ENCODE data around the gene KLC4. TPM values are rescaled to one million over a fixed set of nuclear protein-coding genes. Genes with fewer than 3 reads are reported as not detected.
A peak's percentile ranks its signal among the peaks of the same experiment; 100 is the strongest.

Gene KLC4
- 9.6 and 10.1 TPM in 2 replicates for total RNA-seq (2014; rRNA removed; shearing (Covaris generic))
- polyA plus RNA-seq (2014; cell fraction: nucleus; rRNA removed), result 11.8 and 12.9 TPM in 2 replicates

- DNase-seq (ENCODE audit: extremely low read depth, low read depth), result peak; percentile 97
Measured at GRCh38 chr6:43059168-43060033, at the start of gene KLC4, which contains the start of gene MRPL2. TSS of gene KLC4 (plus strand) at chr6:43059631. CDS start at chr6:43061336, 1,705 bp downstream. TSS of gene MRPL2 (minus strand) at chr6:43059434. CDS start at chr6:43059381, 53 bp downstream.

DNA sequence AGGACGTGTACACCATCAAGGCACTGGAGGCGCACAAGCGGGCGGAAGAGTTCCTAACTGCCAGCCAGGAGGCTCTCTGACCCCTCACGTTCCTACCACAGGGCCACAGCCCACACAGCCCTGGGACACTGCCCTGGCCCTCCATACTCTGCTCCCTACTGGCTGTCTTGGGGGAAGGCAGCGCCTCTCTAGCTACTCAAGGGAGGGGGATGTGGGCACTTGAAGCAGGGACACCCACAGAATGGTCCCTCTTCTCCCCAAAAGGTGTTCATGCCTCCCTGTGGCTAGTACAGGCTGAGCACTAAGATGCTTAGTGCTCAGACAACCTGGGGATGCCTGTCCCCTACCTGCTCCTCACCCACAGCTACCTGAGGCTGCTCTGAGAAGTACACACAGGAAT is 48.2 kb upstream of the KLC4 start:
- DNase-seq (ENCODE audit: extremely low read depth, low read depth), result no peak

DNA sequence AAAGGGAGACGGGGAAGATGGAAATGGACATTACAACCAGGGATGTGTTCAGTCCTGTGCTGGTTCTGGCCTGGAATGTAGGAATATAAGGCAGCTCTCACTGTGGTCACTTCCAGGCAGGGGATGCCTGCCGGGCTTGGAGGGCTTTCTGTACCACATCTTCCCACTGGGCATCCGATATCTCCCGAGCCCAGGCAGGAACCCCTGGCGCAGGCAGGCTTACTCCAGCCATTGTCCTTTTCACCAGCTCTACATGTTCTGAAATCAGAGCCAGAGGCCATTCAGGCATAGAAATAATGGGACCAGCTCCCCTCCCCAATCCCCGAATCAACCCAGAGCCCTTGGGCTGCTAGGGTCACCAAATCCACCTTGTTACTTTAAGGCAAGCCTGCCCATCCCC is 47.1 kb upstream of the KLC4 start:
- no peak for DNase-seq (ENCODE audit: extremely low read depth, low read depth)

DNA sequence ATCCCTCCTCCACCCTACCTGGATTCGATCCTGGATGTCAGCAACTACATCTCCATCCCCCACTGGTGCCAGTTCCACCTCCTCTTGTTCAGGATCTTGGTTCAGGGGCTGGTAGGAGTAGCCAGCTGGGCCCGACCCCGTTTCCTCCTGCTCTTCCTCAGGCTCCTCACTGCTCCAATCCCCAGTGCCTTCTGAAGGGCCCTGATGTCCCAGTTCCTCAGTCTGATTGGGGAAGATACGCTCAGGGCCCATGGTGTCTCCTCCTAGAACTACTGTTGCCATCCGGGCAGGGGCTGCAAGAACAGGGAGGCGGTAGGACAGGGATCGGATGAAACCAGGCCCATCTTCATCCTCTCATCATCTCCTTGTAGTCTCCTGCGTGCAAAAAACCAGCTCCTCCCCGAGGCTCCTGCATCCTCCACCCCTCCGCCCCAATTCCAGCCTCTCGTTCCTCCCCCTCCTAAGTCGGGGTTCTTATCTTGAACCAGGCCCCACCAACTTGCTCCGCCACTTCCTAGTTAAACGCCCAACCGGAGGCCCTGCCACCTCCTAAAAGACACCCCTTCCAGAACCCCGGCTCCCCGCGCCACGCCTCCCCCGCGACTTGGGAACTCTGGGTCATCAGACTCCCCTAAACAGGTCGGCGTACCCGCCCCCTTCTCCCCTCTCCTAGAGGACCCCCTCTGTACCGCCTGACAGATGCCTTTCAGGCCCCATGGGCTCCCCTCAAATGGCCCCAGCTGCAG is 46.2 kb upstream of the KLC4 start:
- DNase-seq (ENCODE audit: extremely low read depth, low read depth), result no peak

GRCh38 chr6:43013843-43014433 is 45.5 kb upstream of the KLC4 start, which contains the start of the genes KLHDC3 and MEA1:
TSS of gene KLHDC3 (plus strand) at chr6:43014249. CDS start at chr6:43017193, 2,944 bp downstream.
TSS of gene MEA1 (minus strand) at chr6:43013946. CDS start at chr6:43013813, 133 bp downstream.
- DNase-seq (ENCODE audit: extremely low read depth, low read depth), result peak; percentile 99

DNA sequence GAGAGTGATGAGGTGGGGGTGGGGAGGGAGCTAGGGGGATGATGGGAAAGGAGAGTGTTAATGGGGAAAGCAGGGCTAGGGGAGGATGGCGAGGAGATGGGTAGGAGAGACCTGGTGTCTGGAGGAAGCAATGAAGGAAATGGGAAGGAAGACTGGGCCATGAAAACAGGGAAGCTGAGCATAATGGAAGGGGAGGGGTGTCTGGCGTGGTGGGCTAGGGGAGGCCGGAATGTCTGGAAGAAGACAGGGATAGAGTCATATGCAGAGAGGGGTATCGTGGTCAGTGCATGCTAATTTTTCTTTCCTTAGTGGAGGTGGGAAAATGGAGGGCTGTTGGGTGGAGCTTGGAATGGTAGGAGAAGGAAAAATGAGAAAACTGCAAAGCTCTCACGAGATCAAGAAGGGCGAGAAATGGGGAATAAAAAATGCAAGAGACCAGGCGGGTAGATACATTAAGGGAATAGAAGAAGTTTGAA is 45.0 kb upstream of the KLC4 start:
- no peak for DNase-seq (ENCODE audit: extremely low read depth, low read depth)

DNA sequence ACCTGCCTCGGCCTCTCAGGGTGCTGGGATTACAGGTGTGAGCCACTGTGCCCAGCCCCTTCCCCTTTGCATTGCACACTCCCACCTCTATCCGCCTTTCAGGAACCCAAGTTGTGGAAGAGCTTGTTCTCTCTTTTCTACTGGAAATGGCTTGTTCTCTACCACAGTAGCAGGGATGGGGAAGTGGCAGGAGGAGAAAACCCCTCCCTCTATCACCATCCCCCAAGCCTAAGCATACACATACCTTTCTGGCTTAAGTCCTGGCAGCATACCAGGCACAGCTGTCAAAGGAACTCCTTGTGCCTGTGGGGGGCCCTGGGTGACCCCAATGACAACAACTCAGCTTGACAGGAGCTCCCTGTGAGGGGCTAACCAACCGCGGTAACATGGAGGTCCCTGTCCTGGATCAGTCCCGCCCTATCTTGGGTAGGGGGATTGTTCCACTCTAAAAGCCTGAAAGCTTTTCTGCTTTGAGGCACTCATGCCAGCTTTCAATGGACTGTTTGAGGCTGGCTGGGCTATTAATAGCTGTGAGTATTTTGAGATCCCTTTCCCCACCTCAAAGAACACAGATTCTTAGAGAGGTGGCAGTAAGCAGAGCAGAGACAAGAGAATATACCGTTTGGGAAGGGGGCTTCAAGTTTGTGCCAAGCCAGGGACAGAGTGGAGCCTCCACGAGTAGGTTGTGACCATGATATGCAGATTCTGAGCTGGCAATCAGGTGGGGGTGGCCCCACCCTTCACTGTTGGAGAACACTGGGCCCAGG is 43.1 kb upstream of the KLC4 start:
- no peak for DNase-seq (ENCODE audit: extremely low read depth, low read depth)

DNA sequence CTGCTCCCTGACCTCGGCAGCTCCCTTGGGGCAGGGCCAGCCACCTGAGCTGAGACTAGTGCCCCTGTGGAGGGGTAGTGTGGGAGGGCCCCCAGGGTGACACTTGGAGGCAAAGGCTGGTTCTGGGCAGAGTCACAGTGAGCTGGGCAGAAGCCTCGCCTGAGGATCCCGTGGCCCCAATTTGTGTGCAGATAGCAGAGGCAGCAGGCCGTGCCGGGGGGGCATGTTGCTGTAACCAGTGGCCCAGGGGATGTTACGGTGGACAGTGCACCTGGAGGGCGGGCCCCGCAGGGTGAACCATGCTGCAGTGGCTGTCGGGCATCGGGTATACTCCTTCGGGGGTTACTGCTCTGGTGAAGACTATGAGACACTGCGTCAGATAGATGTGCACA is 42.5 kb upstream of the KLC4 start:
- no peak for DNase-seq (ENCODE audit: extremely low read depth, low read depth)

GRCh38 chr6:43019152-43019551 is 40.3 kb upstream of the KLC4 start:
- no peak for DNase-seq (ENCODE audit: extremely low read depth, low read depth)

GRCh38 chr6:43020052-43020705 is 39.3 kb upstream of the KLC4 start:
- no peak for DNase-seq (ENCODE audit: extremely low read depth, low read depth)

DNA sequence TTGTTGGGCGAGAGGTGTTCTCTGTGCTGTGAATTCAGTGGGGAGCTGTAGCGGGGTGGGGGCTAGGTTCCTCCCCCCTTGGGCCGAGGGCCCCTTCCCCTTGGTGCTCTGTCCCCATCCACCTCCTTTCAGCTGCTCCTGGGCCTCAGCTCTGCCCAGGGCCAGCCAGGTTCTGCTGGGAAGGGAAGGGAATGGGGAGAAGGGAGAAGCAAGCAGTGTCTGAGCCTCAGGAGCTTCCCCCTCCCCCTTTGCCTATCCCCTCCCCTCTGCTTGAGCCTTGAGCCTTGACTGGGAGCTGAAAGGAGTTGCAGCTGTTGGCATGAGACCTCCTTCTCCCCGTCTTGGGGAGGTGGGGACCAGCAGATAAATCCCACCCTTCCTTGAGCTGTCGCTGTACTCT is 38.6 kb upstream of the KLC4 start:
- no peak for DNase-seq (ENCODE audit: extremely low read depth, low read depth)

- peak; percentile 46 for DNase-seq (ENCODE audit: extremely low read depth, low read depth)
Measured at GRCh38 chr6:43021270-43022047, 38.0 kb upstream of the KLC4 start, which contains the start of gene RRP36. TSS of gene RRP36 (plus strand) at chr6:43021623. CDS start at chr6:43021655, 32 bp downstream.

- no peak for DNase-seq (ENCODE audit: extremely low read depth, low read depth)
Measured at GRCh38 chr6:43024436-43024835, 35.0 kb upstream of the KLC4 start.

- no peak for DNase-seq (ENCODE audit: extremely low read depth, low read depth)
Measured at GRCh38 chr6:43026365-43026764, 33.1 kb upstream of the KLC4 start.

DNA sequence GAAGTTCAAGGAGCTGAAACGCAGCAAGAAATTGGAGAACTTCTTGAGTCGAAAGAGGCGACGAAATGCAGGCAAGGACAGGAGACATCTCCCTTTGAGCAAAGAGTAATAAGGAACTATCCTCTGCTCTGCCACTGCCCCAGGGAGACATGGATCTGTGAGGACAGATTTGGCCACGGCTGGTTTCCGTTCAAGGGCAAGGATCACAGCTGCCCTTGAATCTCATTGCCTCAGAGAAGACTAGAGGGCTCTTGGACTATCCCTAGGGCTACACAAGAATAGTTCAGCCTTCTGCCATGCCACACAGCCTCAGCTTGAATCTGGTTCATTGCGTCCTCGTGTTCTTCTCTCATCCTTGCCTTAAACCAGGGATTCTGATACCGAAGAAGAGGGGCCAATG is 30.3 kb upstream of the KLC4 start:
- no peak for DNase-seq (ENCODE audit: extremely low read depth, low read depth)

DNA sequence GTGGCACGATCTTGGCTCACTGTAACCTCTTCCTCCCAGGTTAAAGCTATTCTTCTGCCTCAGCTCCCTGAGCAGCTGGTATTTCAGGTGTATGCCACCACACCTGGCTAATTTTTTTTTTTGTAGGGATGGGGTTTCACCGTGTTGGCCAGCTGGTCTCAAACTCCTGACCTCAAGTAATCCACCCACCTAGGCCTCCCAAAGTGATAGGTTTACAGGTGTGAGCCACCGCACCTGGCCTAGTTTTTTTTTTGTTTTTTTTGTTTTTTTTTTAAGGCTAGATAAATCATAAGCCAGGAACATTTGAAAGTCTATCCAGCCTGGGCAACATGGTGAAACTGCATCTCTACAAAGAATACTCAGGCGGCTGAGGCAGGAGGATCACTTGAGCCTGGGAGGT is 27.1 kb upstream of the KLC4 start:
- no peak for DNase-seq (ENCODE audit: extremely low read depth, low read depth)

GRCh38 chr6:43033496-43034189 is 25.8 kb upstream of the KLC4 start:
- no peak for DNase-seq (ENCODE audit: extremely low read depth, low read depth)

DNA sequence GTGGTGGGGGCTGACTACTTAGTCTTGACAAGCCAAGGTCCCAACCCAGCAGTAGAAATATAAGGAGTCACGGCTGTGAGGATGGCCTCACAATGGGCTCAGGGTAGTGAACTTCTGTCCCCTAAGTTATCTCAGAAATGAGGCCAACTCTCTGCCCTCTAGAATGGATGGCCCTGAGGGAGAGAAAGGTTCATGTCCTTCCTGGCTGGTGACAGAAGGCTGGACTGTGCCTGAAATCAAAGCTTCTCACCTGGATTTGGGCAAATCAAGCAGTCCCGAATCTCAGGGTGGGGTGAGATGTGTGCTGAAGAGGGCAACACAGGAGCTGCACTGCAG is 25.3 kb upstream of the KLC4 start:
- DNase-seq (ENCODE audit: extremely low read depth, low read depth), result no peak
